H1 (cell line): ENCODE data around the gene CDCA7. TPM values are rescaled to one million over a fixed set of nuclear protein-coding genes. Genes with fewer than 3 reads are reported as not detected.

ENCODE experiments used
- CTCF ChIA-PET: fragments of 300-600 bp; sonication (Branson Sonifier 250); formaldehyde crosslinking; loops from one replicate; lab custom pipeline; 2021; ENCODE audit not compliant: partially characterized antibody; lab: Charles Lee
- POLR2A ChIA-PET: fragments of 300-600 bp; sonication (Branson Sonifier 250); formaldehyde crosslinking; loops from one replicate; lab custom pipeline; 2021; ENCODE audit warnings: inconsistent platforms; ENCODE audit not compliant: partially characterized antibody; lab: Charles Lee
- DNase-seq, 2 experiments: peaks; one replicate each; pipeline versions ENCODE4 v3.0.0 to v3.0.0-alpha.2; 2010 to 2022; ENCODE audit warnings: low spot score in 2 of 2, low read depth in 1 of 2, mixed read lengths in 1 of 2
- FAIRE-seq: peaks from 2 replicates; lab custom pipeline; 2011; peaks lifted over from hg19 to GRCh38; lab: Jason Lieb, UNC
- H2AFZ ChIP-seq: 2 replicates; pipeline ENCODE4 v1.8.1; 2012; ENCODE audit warnings: low read length, inconsistent platforms
- H2AK5ac ChIP-seq: 2 replicates; pipeline ENCODE4 v1.6.1; 2013; ENCODE audit warnings: low read depth, low read length
- H2BK120ac ChIP-seq: replicated peaks from 2 replicates; pipeline ENCODE3; 2013; ENCODE audit warnings: low read depth, low read length, inconsistent platforms
- H2BK12ac ChIP-seq: 2 replicates; pipeline ENCODE4 v1.6.1; 2013; ENCODE audit warnings: low read depth, low read length
- H2BK15ac ChIP-seq: 2 replicates; pipeline ENCODE4 v1.6.1; 2013; ENCODE audit warnings: low read length
- H2BK20ac ChIP-seq: 2 replicates; pipeline ENCODE4 v1.6.1; 2013; ENCODE audit warnings: low read length
- H2BK5ac ChIP-seq: 2 replicates; pipeline ENCODE4 v1.6.1; 2013; ENCODE audit warnings: low read depth, low read length
- H3K14ac ChIP-seq: 2 replicates; pipeline ENCODE4 v1.6.1; 2013; ENCODE audit warnings: inconsistent platforms; ENCODE audit not compliant: insufficient read length
- H3K18ac ChIP-seq: 2 replicates; pipeline ENCODE4 v1.6.1; 2013; ENCODE audit warnings: low read length; ENCODE audit errors: extremely low read depth
- H3K23ac ChIP-seq: 2 replicates; pipeline ENCODE4 v1.6.1; 2013; ENCODE audit warnings: inconsistent platforms; ENCODE audit not compliant: insufficient read length
- H3K23me2 ChIP-seq: 2 replicates; pipeline ENCODE4 v1.6.1; 2013; ENCODE audit warnings: low read depth, low read length
- H3K27ac ChIP-seq: 2 replicates; pipeline ENCODE4 v1.6.1; 2011; ENCODE audit warnings: low read depth, low read length, inconsistent platforms
- H3K27me3 ChIP-seq, 4 experiments: replicated peaks in 1 of 4; 1 replicate in 1 of 4; 2 replicates in 3 of 4; pipeline versions ENCODE4 v1.6.1 to v1.8.1; 2011 to 2013; ENCODE audit warnings: low read length in 3 of 4, mild to moderate bottlenecking in 3 of 4, inconsistent platforms in 2 of 4, mixed read lengths in 2 of 4, moderate library complexity in 1 of 4; ENCODE audit not compliant: control insufficient read depth in 3 of 4, insufficient read depth in 3 of 4; ENCODE audit errors: extremely low read depth in 1 of 4
- H3K36me3 ChIP-seq, 4 experiments: 2 replicates each; pipeline versions ENCODE4 v1.6.1 to v1.8.1; 2011 to 2013; ENCODE audit warnings: mild to moderate bottlenecking in 4 of 4, low read length in 3 of 4, moderate library complexity in 2 of 4, control low read depth in 1 of 4, inconsistent platforms in 1 of 4; ENCODE audit not compliant: insufficient read depth in 4 of 4, control insufficient read depth in 2 of 4
- H3K4ac ChIP-seq: replicated peaks from 2 replicates; pipeline ENCODE3; 2013; ENCODE audit warnings: low read length, low read depth, mixed read lengths, inconsistent platforms; ENCODE audit not compliant: insufficient read length
- H3K4me1 ChIP-seq, 4 experiments: replicated peaks in 1 of 4; 1 replicate in 1 of 4; 2 replicates in 3 of 4; pipeline versions ENCODE4 v1.6.1 to v1.8.1; 2011 to 2013; ENCODE audit warnings: low read length in 3 of 4, inconsistent platforms in 2 of 4, mixed read lengths in 1 of 4; ENCODE audit not compliant: insufficient read depth in 4 of 4, control insufficient read depth in 3 of 4
- H3K4me2 ChIP-seq, 2 experiments: 2 replicates each; pipeline versions ENCODE4 v1.6.1 to v1.8.1; 2011 to 2013; ENCODE audit warnings: low read depth in 2 of 2, low read length in 2 of 2, control low read depth in 1 of 2, inconsistent platforms in 1 of 2, mild to moderate bottlenecking in 1 of 2; ENCODE audit not compliant: insufficient read depth in 1 of 2
- H3K4me3 ChIP-seq, 4 experiments: fragments of 200-600, 300-600 bp in 1 of 4; sonication (generic), shearing (Covaris generic), sonication (Bioruptor Twin) in 1 of 4; 2 replicates each; pipeline versions ENCODE4 v1.5.1 to v1.8.1; 2011 to 2016; ENCODE audit warnings: low read length in 4 of 4, low read depth in 3 of 4, control low read depth in 2 of 4, inconsistent platforms in 2 of 4, mild to moderate bottlenecking in 2 of 4, mixed read lengths in 1 of 4, moderate library complexity in 1 of 4; ENCODE audit not compliant: insufficient read depth in 2 of 4; ENCODE audit errors: extremely low read depth in 1 of 4
- H3K56ac ChIP-seq: replicated peaks from 2 replicates; pipeline ENCODE3; 2013; ENCODE audit warnings: low read depth, mild to moderate bottlenecking, mixed read lengths, low read length, inconsistent platforms; ENCODE audit not compliant: insufficient read length
- H3K79me1 ChIP-seq: 2 replicates; pipeline ENCODE4 v1.6.1; 2013; ENCODE audit warnings: low read depth, low read length, control low read depth
- H3K79me2 ChIP-seq, 2 experiments: 2 replicates each; pipeline versions ENCODE4 v1.6.1 to v1.8.1; 2012 to 2013; ENCODE audit warnings: low read length in 2 of 2, mild to moderate bottlenecking in 2 of 2, inconsistent platforms in 1 of 2; ENCODE audit not compliant: insufficient read depth in 2 of 2, control insufficient read depth in 1 of 2
- H3K9ac ChIP-seq, 4 experiments: replicated peaks in 1 of 4; 1 replicate in 1 of 4; 2 replicates in 3 of 4; pipeline versions ENCODE4 v1.6.1 to v1.8.1; 2011 to 2013; ENCODE audit warnings: low read depth in 3 of 4, low read length in 3 of 4, control low read depth in 2 of 4, mild to moderate bottlenecking in 2 of 4, moderate library complexity in 2 of 4, inconsistent platforms in 1 of 4; ENCODE audit errors: extremely low read depth in 1 of 4
- H3K9me3 ChIP-seq, 2 experiments: 2 replicates each; pipeline versions ENCODE4 v1.6.1 to v1.8.1; 2012 to 2013; ENCODE audit warnings: mild to moderate bottlenecking in 2 of 2, moderate library complexity in 2 of 2, control low read depth in 1 of 2, inconsistent platforms in 1 of 2, low read depth in 1 of 2, low read length in 1 of 2, mixed read lengths in 1 of 2; ENCODE audit not compliant: insufficient read depth in 2 of 2
- H4K20me1 ChIP-seq, 2 experiments: replicated peaks in 1 of 2; 2 replicates each; pipeline versions ENCODE3 to v1.8.1; 2011 to 2013; ENCODE audit warnings: inconsistent platforms in 2 of 2, low read length in 2 of 2, mild to moderate bottlenecking in 1 of 2; ENCODE audit not compliant: insufficient read depth in 2 of 2, control insufficient read depth in 1 of 2
- H4K5ac ChIP-seq: 2 replicates; pipeline ENCODE4 v1.6.1; 2013; ENCODE audit warnings: low read length, low read depth, mixed read lengths, inconsistent platforms; ENCODE audit not compliant: insufficient read length
- H4K8ac ChIP-seq: 2 replicates; pipeline ENCODE4 v1.8.0; 2013; ENCODE audit warnings: mild to moderate bottlenecking, moderate library complexity, low read length, inconsistent platforms; ENCODE audit not compliant: insufficient read depth; ENCODE audit errors: extremely low read depth
- H4K91ac ChIP-seq: replicated peaks from 2 replicates; pipeline ENCODE3; 2013; ENCODE audit warnings: low read length, mixed read lengths, inconsistent platforms; ENCODE audit not compliant: insufficient read length
- POLR2AphosphoS5 ChIP-seq: IDR thresholded peaks from 2 replicates; pipeline ENCODE4 v1.6.1; 2011; ENCODE audit warnings: low read depth, low read length
- WGBS, 2 experiments: shearing (Covaris generic) in 1 of 2; methylation state at CpG; one replicate each; pipeline versions ENCODE4 v1.1.6 to v1.1.7; 2013 to 2015; ENCODE audit warnings: low lambda C conversion rate in 2 of 2, mixed read lengths in 2 of 2, inconsistent platforms in 1 of 2, low coverage in 1 of 2, missing lambda C conversion rate in 1 of 2; ENCODE audit not compliant: insufficient replicate concordance in 2 of 2, insufficient coverage in 1 of 2, insufficient read length in 1 of 2; ENCODE audit errors: extremely low coverage in 1 of 2, missing lambda C conversion rate in 1 of 2; 5-methylcytosine and 5-hydroxymethylcytosine counted together
- polyA plus RNA-seq, 7 experiments: library from polyadenylated mRNA; depleted of rRNA in 3 of 7; stranded (reverse) in 5 of 7; unstranded in 2 of 7; fragments of >200 nt in 5 of 7; fragments of 200-250 nt in 2 of 7; gene quantifications; 1 replicate in 5 of 7; 2 replicates in 1 of 7; 4 replicates in 1 of 7; pipeline versions ENCODE4 v1.2.1 to v1.2.3, GENCODE V29; 2011 to 2013; ENCODE audit warnings: missing spikeins in 2 of 7, mixed read lengths in 2 of 7
- total RNA-seq: library from RNA; stranded (reverse); fragmentation: NEBNext Ultra II Directional; extraction: Animal tissue kit (Norgen Biotek cat#: 25700); gene quantifications from 2 replicates; pipeline ENCODE4 v1.2.1, GENCODE V29; 2021
- TF ChIP-seq, protein P1 (sequence below), 3 experiments: IDR thresholded peaks; 1 replicate in 2 of 3; 2 replicates in 1 of 3; pipeline versions ENCODE4 v1.5.1 to v1.6.1; 2011; ENCODE audit warnings: low read length in 3 of 3, mild to moderate bottlenecking in 3 of 3, inconsistent platforms in 2 of 3, low read depth in 1 of 3, moderate library complexity in 1 of 3; ENCODE audit not compliant: insufficient read depth in 1 of 3; ENCODE audit errors: control extremely low read depth in 1 of 3

The CDCA7 gene
- total and polyA plus RNA-seq, 2 of the 8 experiments (the other 6 are each of a cell fraction or from before 2014, with no cell fraction given), result 64.4 to 80.4 TPM

DNA sequence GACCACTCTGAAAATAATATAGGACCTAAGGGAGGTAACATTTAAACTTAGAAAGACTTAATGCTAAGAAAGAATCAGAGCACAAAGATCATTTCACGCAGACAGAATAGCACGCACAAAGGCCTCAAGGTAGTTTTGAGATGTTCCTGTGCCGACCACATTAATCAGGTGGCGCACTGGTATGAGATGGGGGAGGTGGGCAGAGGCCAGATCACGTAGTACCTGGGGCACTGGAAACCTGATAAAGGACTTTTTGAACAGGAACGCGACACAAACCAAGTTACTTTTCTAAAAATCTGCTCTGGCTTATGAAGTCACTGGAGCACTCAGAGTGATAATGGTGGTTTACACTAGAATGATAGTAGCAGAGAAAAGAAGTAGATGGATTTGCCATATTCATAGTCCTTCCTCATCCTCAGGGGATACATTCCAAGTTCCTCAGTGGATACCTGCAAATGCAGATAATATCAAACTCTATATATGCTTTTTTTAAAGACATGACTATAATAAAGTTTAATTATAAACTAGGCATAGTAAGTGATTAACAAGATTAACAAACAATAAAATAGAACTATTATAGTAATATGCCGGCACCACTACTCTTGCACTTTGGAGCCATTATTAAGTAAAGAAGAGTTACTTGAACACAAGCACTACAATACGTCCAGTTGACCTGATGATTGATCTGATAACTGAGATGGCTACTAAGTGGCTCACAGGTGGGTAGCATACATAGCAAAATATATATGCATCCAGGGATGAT, 42.6 kb upstream of the CDCA7 start:
- H2BK120ac ChIP-seq, result no peak overlapping the region
- no peak overlapping the region for H2AFZ ChIP-seq
- no peak overlapping the region for H2BK20ac ChIP-seq
- H3K23ac ChIP-seq, result no peak overlapping the region
- H3K14ac ChIP-seq, result no peak overlapping the region
- no peak overlapping the region for H3K4me2 ChIP-seq
- no peaks in the 10 kb centered on the region for H3K27me3 ChIP-seq
- CTCF ChIA-PET, result no interaction called here
- no peak for FAIRE-seq
- no peak overlapping the region for H4K91ac ChIP-seq
- no peaks in the 10 kb centered on the region for H4K20me1 ChIP-seq
- no peak for TF ChIP-seq POLR2AphosphoS5
- TF ChIP-seq, protein P1, sequence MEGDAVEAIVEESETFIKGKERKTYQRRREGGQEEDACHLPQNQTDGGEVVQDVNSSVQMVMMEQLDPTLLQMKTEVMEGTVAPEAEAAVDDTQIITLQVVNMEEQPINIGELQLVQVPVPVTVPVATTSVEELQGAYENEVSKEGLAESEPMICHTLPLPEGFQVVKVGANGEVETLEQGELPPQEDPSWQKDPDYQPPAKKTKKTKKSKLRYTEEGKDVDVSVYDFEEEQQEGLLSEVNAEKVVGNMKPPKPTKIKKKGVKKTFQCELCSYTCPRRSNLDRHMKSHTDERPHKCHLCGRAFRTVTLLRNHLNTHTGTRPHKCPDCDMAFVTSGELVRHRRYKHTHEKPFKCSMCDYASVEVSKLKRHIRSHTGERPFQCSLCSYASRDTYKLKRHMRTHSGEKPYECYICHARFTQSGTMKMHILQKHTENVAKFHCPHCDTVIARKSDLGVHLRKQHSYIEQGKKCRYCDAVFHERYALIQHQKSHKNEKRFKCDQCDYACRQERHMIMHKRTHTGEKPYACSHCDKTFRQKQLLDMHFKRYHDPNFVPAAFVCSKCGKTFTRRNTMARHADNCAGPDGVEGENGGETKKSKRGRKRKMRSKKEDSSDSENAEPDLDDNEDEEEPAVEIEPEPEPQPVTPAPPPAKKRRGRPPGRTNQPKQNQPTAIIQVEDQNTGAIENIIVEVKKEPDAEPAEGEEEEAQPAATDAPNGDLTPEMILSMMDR (IDR thresholded peaks at IDR 0.05; ENCODE audit: control extremely low read depth in 1 of 3, insufficient read depth in 1 of 3, low read depth in 1 of 3, low read length in 3 of 3), result peak in 1 of 3 experiments; percentile 3; a peak in 1 of 4 replicates
- TF ChIP-seq, all 59 proteins: peak for 1
- Histone ChIP-seq H3K36me3 (no peaks in the 10 kb centered on the region), H2BK12ac (no peak overlapping the region; the same call in 1 of the 2 replicates), H2BK15ac (no peak overlapping the region), H3K56ac (no peak overlapping the region), H4K8ac (no peak overlapping the region), H4K5ac (no peak overlapping the region), H2AK5ac (no peak overlapping the region), H3K4me3 (no peak overlapping the region), H2BK5ac (no peak overlapping the region), H3K79me2 (no peaks in the 10 kb centered on the region), H3K4ac (no peak overlapping the region), H3K18ac (no peak overlapping the region), H3K23me2 (no peaks in the 10 kb centered on the region; the same call in 1 of the 2 replicates), H3K27ac (no peak overlapping the region), H3K4me1 (peaks cover 0 to 9% (median 2%) of the 10 kb centered on the region in 4 experiments; a peak in 4 of 7 replicates), H3K79me1 (no peaks in the 10 kb centered on the region), H3K9me3 (no peaks in the 10 kb centered on the region), H3K9ac (no peak overlapping the region)
- POLR2A ChIA-PET, result interaction anchor here (2.0 kb wide), 1 partner anchor 43 kb away, joined by 4 read pairs; the partner anchor contains the start of gene CDCA7
- DNase-seq, result no peak
- WGBS, 2 experiments, result 95% methylated on average over 9 of the region's 9 CpGs; no CpG with 5 or more reads in 1 of the 2 experiments
